Lung microvascular endothelial cell (primary cell): ENCODE data around the gene TYW1. TPM values are rescaled to one million over a fixed set of nuclear protein-coding genes. Genes with fewer than 3 reads are reported as not detected.
"Not testable (repeated sequence)": the region's sequence is repeated elsewhere in the genome, so short reads cannot be mapped to it uniquely, and the experiment has no call there.

Experiments
- DNase-seq, 2 donors: peaks; one replicate each; pipeline versions ENCODE4 v3.0.0 to v3.0.0-alpha.2; 2010; ENCODE audit warnings: low read depth in 2 of 2
- total RNA-seq: library from RNA; depleted of rRNA; stranded (reverse); fragments of >200 nt; gene quantifications from 2 replicates; pipeline ENCODE4 v1.2.1, GENCODE V29; 2014

TYW1 gene
- total RNA-seq, 1 donor from 2014 or later, result 12.1 TPM

DNA sequence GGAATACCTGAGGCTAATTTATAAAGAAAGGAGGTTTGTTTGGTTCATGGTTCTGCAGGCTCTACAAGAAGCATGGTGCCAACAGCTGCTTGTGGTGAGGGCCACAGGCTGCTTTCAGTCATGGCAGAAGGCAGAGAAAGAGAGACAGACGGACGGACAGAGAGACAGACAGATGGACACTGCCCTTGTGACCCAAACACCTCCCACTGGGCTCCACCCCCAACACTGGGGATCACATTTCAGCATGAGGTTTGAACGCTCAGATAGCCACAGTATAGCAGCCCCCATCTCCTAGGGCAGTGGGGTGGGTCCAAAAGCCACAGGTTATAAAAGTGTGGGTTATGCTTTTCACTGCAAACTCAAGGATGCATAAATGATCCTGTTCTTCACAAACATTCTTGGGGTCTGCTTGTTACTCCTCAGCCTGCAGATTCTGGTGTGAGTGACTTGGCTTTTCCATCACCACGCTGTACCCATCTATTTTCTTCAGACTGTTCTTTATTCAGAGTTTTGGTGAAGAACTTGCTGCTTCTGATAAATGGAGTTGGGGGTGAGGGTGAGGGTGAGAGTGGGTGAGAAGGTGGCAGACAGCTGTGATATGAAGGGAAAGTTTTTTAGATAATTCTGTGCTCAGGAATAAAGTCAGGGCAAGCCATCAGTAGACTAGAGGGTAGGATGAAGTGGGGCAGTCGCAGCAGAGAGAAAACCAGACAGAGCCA lies 194.5 kb downstream of the TYW1 start:
- not testable (repeated sequence) for DNase-seq

- DNase-seq, result not testable (repeated sequence)
These were observed 195.6 kb downstream of the TYW1 start for GRCh38 chr7:67192123-67192702.

- not testable (repeated sequence) for DNase-seq
These were observed 196.4 kb downstream of the TYW1 start for GRCh38 chr7:67192889-67193613.

DNA sequence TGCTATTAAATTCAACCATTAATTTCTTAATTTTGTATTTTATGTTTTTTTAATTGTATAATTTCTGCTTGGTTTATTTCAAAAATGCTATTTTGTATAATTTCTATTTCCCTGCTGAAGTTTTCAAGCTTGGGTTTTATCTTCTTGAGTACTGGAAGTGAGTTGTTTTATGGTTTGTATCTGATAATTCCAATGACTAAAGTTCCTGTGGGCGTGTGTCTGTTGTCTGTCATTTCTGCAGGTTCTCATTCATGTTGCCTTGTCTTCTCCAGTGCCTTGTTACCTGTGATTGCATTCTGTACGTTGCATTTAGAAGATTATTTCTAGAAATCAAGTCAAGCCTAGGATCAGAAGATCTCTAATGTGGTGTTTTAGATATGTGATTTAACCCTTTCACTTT lies 199.5 kb downstream of the TYW1 start:
- DNase-seq, result not testable (repeated sequence)

GRCh38 chr7:67198865-67199526 lies 202.4 kb downstream of the TYW1 start:
- not testable (repeated sequence) for DNase-seq

- DNase-seq, result not testable (repeated sequence)
These were observed 209.1 kb downstream of the TYW1 start for GRCh38 chr7:67205772-67206171.

DNA sequence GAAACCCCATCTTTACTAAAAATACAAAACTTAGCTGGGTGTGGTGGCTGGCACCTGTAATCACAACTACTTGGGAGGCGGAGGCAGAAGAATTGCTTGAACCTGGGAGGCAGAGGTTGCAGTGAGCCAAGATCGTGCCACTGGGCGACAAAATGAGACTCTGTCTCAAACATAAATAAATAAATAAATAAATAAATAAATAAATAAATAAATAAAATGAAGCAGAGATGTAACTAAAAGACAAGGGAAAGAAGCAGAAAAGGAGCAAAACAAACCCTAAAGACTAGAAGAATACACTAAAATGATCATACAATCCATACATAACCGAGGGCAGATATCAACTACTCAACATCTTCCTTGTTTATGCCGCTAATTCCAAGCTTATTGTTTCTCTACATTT lies 209.8 kb downstream of the TYW1 start:
- DNase-seq, result no peak

DNA sequence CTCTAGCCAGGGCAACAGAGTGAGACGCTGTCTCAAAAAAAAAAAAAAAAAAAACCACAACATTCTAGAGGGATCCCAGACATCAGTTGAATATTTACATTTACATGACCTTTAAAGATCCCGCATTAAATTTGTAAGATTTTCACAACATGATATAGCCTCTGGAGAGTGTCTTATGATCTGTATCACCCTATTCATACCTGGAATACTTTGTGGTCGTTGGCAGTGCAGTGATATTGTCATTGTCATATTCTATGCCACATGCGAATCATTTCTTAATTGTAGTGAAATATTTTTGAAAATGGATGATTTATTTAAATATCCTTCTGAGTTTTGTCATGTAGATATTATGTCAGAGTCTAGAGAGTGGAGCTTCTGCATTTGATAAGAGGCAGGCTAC lies 212.0 kb downstream of the TYW1 start:
- not testable (repeated sequence) for DNase-seq

DNA sequence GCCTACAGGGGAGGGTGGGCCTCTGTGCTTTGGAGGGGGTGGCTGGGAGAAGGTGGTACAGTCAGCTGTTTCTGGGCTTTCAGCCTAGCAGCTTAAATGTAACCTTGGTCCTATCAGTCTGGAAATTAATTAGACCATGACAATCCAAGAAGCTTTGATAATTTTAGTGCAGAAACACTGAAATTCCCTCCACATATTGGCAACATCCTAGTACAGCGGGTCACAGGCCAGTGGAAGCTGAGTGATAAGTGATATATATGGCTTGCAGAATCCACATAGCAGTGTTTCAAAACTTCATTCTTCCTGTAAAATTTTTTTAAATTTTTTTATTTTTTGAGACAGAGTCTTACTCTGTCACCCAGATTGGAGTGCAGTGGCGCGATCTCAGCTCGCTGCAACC lies 212.6 kb downstream of the TYW1 start:
- no peak for DNase-seq

DNA sequence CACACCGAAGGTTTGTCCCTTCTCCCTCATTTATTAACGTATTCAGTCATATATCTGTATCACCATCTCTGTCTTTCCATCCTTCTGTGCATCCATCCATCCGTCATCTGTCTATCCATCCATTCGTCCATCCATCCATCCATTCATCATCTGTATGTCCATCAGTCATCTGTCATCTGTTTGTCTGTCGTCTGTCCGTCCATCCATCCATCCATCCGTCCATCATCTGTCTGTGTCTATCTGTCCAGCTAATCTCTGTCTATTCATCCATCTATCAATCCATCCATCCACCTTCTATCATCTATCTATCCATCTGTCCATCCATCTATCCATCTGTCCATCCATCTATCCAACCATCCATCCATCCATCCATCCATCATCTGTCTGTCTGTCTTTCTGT lies 213.9 kb downstream of the TYW1 start:
- no peak for DNase-seq

GRCh38 chr7:67211650-67212330 lies 215.2 kb downstream of the TYW1 start:
- not testable (repeated sequence) for DNase-seq

DNA sequence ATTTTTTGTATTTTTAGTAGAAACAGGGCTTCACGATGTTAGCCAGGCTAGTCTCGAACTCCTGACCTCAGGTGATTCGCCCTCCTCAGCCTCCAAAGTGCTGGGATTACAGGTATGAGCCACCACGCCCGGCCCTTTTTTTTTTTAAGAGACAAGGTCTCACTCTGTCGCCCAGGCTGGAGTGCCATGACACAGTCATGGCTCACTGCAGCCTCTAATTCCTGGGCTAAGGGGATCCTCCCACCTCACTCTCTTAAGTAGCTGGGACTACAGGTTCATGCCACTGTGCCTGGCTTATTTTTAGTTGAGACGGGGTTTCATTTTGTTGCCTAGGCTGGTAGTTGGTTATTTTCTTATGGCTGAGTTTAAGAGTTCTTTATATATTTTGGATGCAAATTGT lies 216.4 kb downstream of the TYW1 start:
- not testable (repeated sequence) for DNase-seq

DNA sequence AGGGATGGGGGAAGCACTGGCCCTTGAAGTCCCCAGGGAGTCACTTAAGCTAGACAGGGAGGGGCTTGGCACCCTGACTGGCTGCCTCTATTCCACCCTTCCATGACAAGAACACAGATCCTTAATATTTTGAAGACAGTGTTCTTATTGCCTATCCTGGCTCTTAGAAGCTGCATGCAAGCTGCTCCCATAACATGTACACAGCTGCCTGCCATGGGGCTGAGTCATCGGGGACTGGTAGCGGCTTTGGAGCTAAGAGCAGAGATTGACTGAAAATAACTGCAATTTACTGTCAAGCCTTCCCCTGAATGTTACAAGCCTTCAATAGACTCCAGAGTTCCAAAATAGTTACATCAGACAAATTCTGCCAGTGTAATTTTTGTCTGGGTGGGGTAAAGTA lies 226.9 kb downstream of the TYW1 start:
- DNase-seq, result peak in 1 of 2 donors; percentile 20

DNA sequence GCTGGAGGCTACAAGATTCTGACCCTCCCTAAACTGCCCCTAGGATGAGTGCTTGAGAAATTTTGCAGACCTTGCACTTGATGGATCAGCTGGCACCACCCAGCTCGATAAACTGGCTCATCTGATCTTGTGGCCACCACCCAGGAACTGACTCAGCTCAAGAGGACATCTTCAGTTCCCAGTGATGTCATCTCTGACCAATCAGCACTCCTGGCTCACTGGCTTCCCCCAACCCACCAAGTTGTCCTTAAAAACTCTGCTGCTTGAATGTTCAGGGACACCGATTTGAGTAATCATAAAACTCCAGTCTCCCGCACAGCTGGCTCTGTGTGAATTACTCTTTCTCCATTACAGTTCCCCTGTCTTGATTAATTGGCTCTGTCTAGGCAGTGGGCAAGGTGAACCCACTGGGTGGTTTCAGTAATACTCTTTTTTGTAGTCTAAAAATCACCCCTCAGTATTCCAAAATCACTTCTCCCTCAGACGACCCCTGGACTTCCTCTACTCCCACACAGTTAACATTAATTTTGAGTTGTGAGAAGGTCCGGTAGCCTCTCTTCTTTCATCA lies 229.8 kb downstream of the TYW1 start:
- peak in 1 of 2 donors; percentile 66 for DNase-seq

- not testable (repeated sequence) for DNase-seq
These were observed 230.3 kb downstream of the TYW1 start for GRCh38 chr7:67226967-67227366.

DNA sequence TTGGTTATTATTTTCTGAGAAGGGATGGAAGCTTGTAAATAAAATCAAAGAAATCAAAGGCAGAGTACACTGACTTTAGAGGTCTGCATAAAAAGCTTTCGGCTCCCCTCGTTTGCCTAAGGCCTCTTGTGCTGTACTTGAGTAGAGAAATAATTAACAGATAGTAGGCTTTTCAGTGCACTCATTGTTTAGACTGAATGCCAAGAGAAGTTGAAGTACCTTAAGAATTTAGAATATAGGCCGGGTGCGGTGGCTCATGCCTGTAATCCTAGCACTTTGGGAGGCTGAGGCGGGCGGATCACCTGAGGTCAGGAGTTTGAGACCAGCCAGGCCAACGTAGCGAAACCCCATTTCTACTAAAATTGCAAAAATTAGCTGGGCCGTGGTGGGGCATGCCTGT lies 232.4 kb downstream of the TYW1 start:
- DNase-seq, result not testable (repeated sequence)

- DNase-seq, result not testable (repeated sequence)
These were observed 233.4 kb downstream of the TYW1 start for GRCh38 chr7:67230029-67230428.

- not testable (repeated sequence) for DNase-seq
These were observed 236.9 kb downstream of the TYW1 start for GRCh38 chr7:67233506-67233905.

DNA sequence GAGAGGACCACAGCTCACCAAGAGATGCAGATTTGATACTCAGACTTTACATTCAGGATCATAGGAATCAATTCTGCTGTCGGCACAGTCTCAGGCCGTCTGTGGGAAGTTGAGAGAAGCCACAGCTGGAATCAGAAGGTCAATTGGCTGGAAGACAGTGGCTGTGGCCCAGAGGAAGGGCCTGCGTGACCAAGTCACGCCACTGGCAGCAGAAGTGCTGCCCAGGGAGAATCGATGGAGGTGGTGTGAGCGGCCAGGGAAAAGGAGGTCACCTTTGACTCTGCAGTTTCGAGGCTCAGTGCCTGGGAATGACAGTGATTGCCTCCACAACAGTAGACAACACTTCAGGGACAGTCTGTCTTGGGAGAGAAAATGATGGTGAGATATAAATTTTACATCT lies 239.6 kb downstream of the TYW1 start:
- not testable (repeated sequence) for DNase-seq

- DNase-seq, result not testable (repeated sequence)
These were observed 246.2 kb downstream of the TYW1 start for GRCh38 chr7:67242871-67243270.

DNA sequence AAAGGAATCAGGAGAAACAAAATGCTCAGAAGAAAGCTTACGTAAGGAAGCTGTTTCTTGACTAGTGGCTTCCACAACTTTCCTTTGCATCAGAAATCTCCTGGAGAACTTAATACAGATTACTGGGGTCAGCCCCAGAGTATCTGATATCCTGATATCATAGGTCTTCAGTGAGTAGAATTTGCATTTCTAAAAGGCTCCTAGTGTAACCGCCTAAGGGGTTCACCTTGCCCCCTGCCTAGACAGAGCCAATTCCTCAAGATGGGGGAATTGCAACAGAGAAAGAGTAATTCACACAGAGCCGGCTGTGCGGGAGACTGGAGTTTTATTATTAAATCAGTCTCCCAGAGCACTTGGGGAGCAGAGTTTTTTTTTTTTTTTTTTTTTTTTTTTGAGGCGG lies 251.7 kb downstream of the TYW1 start:
- not testable (repeated sequence) for DNase-seq
